ENCODE data around the gene JADE1.

Gene JADE1

GRCh38 chr4:128848461-128848860, 39.0 kb downstream of the JADE1 start:
- Histone ChIP-seq H3K27me3 (ENCODE audit: low read length) (no peaks in the 10 kb centered on the region), H3K36me3 (ENCODE audit: low read length) (no peaks in the 10 kb centered on the region; the same call in 1 of the 2 replicates), H3K4me3 (ENCODE audit: insufficient read depth, low read length, poor library complexity, severe bottlenecking) (no peak overlapping the region), H3K4me2 (ENCODE audit: low read depth, low read length, poor library complexity, severe bottlenecking) (no peak overlapping the region), H2AFZ (ENCODE audit: low read depth, low read length, severe bottlenecking) (no peak overlapping the region), H4K20me1 (ENCODE audit: low read depth, low read length) (no peaks in the 10 kb centered on the region), H3K9me2 (replicated peaks; ENCODE audit: insufficient read depth, low read length) (no peaks in the 10 kb centered on the region), H3K79me2 (ENCODE audit: insufficient read depth, low read length) (0 out of 2 replicates have a peak, but pooled peaks cover 4% of the 10 kb centered on the region), H3K27ac (ENCODE audit: low read depth, low read length) (no peak overlapping the region), H3K9ac (ENCODE audit: low read length) (no peak overlapping the region), H3K9me3 (ENCODE audit: insufficient read depth, low read length) (no peaks in the 10 kb centered on the region), H3F3A (ENCODE audit: insufficient read depth) (no peaks in the 10 kb centered on the region)
- TF ChIP-seq CTCF (IDR thresholded peaks at IDR 0.05; ENCODE audit: insufficient read depth, low read length, poor library complexity, severe bottlenecking) (no peak), EZH2phosphoT487 (conservative IDR thresholded peaks at IDR 0.05; ENCODE audit: low read length) (no peak)

GRCh38 chr4:128850252-128850651, 40.8 kb downstream of the JADE1 start:
- no peaks in the 10 kb centered on the region for H3K27me3 ChIP-seq (ENCODE audit: low read length)
- no peaks in the 10 kb centered on the region for H3K9me3 ChIP-seq (ENCODE audit: insufficient read depth, low read length)
- no peaks in the 10 kb centered on the region for H4K20me1 ChIP-seq (ENCODE audit: low read depth, low read length)
- no peaks in the 10 kb centered on the region for H3K9me2 ChIP-seq (replicated peaks; ENCODE audit: insufficient read depth, low read length)
- H3K9ac ChIP-seq (ENCODE audit: low read length), result no peak overlapping the region
- no peak overlapping the region for H3K4me2 ChIP-seq (ENCODE audit: low read depth, low read length, poor library complexity, severe bottlenecking)
- H2AFZ ChIP-seq (ENCODE audit: low read depth, low read length, severe bottlenecking), result no peak overlapping the region
- H3K36me3 ChIP-seq (ENCODE audit: low read length), result no peaks in the 10 kb centered on the region
- no peak overlapping the region for H3K27ac ChIP-seq (ENCODE audit: low read depth, low read length)
- TF ChIP-seq CTCF (IDR thresholded peaks at IDR 0.05; ENCODE audit: insufficient read depth, low read length, poor library complexity, severe bottlenecking), result no peak
- H3K79me2 ChIP-seq (ENCODE audit: insufficient read depth, low read length), result no peaks in the 10 kb centered on the region; the same call in 1 of the 2 replicates
- no peaks in the 10 kb centered on the region for H3F3A ChIP-seq (ENCODE audit: insufficient read depth)
- no peak overlapping the region for H3K4me3 ChIP-seq (ENCODE audit: insufficient read depth, low read length, poor library complexity, severe bottlenecking)

- TF ChIP-seq EZH2phosphoT487 (conservative IDR thresholded peaks at IDR 0.05; ENCODE audit: low read length), result no peak
- no peak for TF ChIP-seq CTCF (IDR thresholded peaks at IDR 0.05; ENCODE audit: insufficient read depth, low read length, poor library complexity, severe bottlenecking)
- Histone ChIP-seq H3K4me2 (ENCODE audit: low read depth, low read length, poor library complexity, severe bottlenecking) (no peak overlapping the region), H3K9ac (ENCODE audit: low read length) (no peak overlapping the region), H3K36me3 (ENCODE audit: low read length) (no peaks in the 10 kb centered on the region), H3K9me3 (ENCODE audit: insufficient read depth, low read length) (no peaks in the 10 kb centered on the region), H3F3A (ENCODE audit: insufficient read depth) (no peaks in the 10 kb centered on the region), H3K27me3 (ENCODE audit: low read length) (no peaks in the 10 kb centered on the region), H4K20me1 (ENCODE audit: low read depth, low read length) (no peaks in the 10 kb centered on the region), H2AFZ (ENCODE audit: low read depth, low read length, severe bottlenecking) (no peak overlapping the region), H3K27ac (ENCODE audit: low read depth, low read length) (no peak overlapping the region), H3K9me2 (replicated peaks; ENCODE audit: insufficient read depth, low read length) (no peaks in the 10 kb centered on the region), H3K4me3 (ENCODE audit: insufficient read depth, low read length, poor library complexity, severe bottlenecking) (no peak overlapping the region), H3K79me2 (ENCODE audit: insufficient read depth, low read length) (no peaks in the 10 kb centered on the region; the same call in 1 of the 2 replicates)
Observed at GRCh38 chr4:128853741-128854140, 44.2 kb downstream of the JADE1 start.
